Measurements from ENCODE around the gene PPP1R12C. TPM values are rescaled to one million over a fixed set of nuclear protein-coding genes. Genes with fewer than 3 reads are reported as not detected.
"Not testable (repeated sequence)": the region's sequence is repeated elsewhere in the genome, so short reads cannot be mapped to it uniquely, and the experiment has no call there.

Gene PPP1R12C
- total RNA-seq, 1 experiment from 2014 or later = 63.4 TPM

GRCh38 chr19:55116232-55116858, 1.1 kb downstream of the PPP1R12C start:
- DNase-seq (ENCODE audit: low read depth) = peak; percentile 14
- in situ Hi-C loops (cut with HindIII; ENCODE audit: low pct_unique_long_range_greater_than_20kb, low sequenced_read_pairs) = no loop called here

GRCh38 chr19:55115446-55116065, 1.9 kb downstream of the PPP1R12C start:
- DNase-seq (ENCODE audit: low read depth) = no peak
- in situ Hi-C loops (cut with HindIII; ENCODE audit: low pct_unique_long_range_greater_than_20kb, low sequenced_read_pairs) = no loop called here

- in situ Hi-C loops (cut with HindIII; ENCODE audit: low pct_unique_long_range_greater_than_20kb, low sequenced_read_pairs) = no loop called here
Measured at GRCh38 chr19:55114566-55115145, 2.8 kb downstream of the PPP1R12C start.

GRCh38 chr19:55113570-55114039, 3.8 kb downstream of the PPP1R12C start:
- in situ Hi-C loops (cut with HindIII; ENCODE audit: low pct_unique_long_range_greater_than_20kb, low sequenced_read_pairs) = no loop called here
- DNase-seq (ENCODE audit: low read depth) = peak; percentile 92

More at GRCh38 chr19:55114566-55115145, 2.8 kb downstream of the PPP1R12C start:
- DNase-seq (ENCODE audit: low read depth) = no peak

- DNase-seq (ENCODE audit: low read depth) = no peak
- in situ Hi-C loops (cut with HindIII; ENCODE audit: low pct_unique_long_range_greater_than_20kb, low sequenced_read_pairs) = no loop called here
Measured at GRCh38 chr19:55112777-55113569, 4.5 kb downstream of the PPP1R12C start.

- DNase-seq (ENCODE audit: low read depth) = no peak
- in situ Hi-C loops (cut with HindIII; ENCODE audit: low pct_unique_long_range_greater_than_20kb, low sequenced_read_pairs) = no loop called here
Measured at GRCh38 chr19:55112246-55112776, 5.1 kb downstream of the PPP1R12C start.

GRCh38 chr19:55111238-55111831, 6.1 kb downstream of the PPP1R12C start:
- in situ Hi-C loops (cut with HindIII; ENCODE audit: low pct_unique_long_range_greater_than_20kb, low sequenced_read_pairs) = no loop called here
- DNase-seq (ENCODE audit: low read depth) = no peak

- in situ Hi-C loops (cut with HindIII; ENCODE audit: low pct_unique_long_range_greater_than_20kb, low sequenced_read_pairs) = no loop called here
- no peak for DNase-seq (ENCODE audit: low read depth)
Measured at GRCh38 chr19:55109527-55110291, 7.7 kb downstream of the PPP1R12C start.

GRCh38 chr19:55107252-55107651, 10.2 kb downstream of the PPP1R12C start:
- in situ Hi-C loops (cut with HindIII; ENCODE audit: low pct_unique_long_range_greater_than_20kb, low sequenced_read_pairs); DNase-seq (ENCODE audit: low read depth): not testable (repeated sequence)

GRCh38 chr19:55106591-55106990, 10.8 kb downstream of the PPP1R12C start:
- DNase-seq (ENCODE audit: low read depth) = no peak
- in situ Hi-C loops (cut with HindIII; ENCODE audit: low pct_unique_long_range_greater_than_20kb, low sequenced_read_pairs) = no loop called here

GRCh38 chr19:55105237-55105636, 12.2 kb downstream of the PPP1R12C start:
- no peak for DNase-seq (ENCODE audit: low read depth)
- in situ Hi-C loops (cut with HindIII; ENCODE audit: low pct_unique_long_range_greater_than_20kb, low sequenced_read_pairs) = no loop called here

GRCh38 chr19:55103190-55103589, 14.2 kb downstream of the PPP1R12C start:
- DNase-seq (ENCODE audit: low read depth) = no peak
- in situ Hi-C loops (cut with HindIII; ENCODE audit: low pct_unique_long_range_greater_than_20kb, low sequenced_read_pairs) = no loop called here

GRCh38 chr19:55101261-55101660, 16.2 kb downstream of the PPP1R12C start:
- in situ Hi-C loops (cut with HindIII; ENCODE audit: low pct_unique_long_range_greater_than_20kb, low sequenced_read_pairs) = no loop called here
- DNase-seq (ENCODE audit: low read depth) = no peak

- in situ Hi-C loops (cut with HindIII; ENCODE audit: low pct_unique_long_range_greater_than_20kb, low sequenced_read_pairs) = no loop called here
- no peak for DNase-seq (ENCODE audit: low read depth)
Measured at GRCh38 chr19:55099557-55100506, 17.6 kb downstream of the PPP1R12C start.

- DNase-seq (ENCODE audit: low read depth) = no peak
- in situ Hi-C loops (cut with HindIII; ENCODE audit: low pct_unique_long_range_greater_than_20kb, low sequenced_read_pairs) = no loop called here
Measured at GRCh38 chr19:55098716-55099556, 18.5 kb downstream of the PPP1R12C start.
